GF-D8 (cell line): ENCODE measurements around the gene PPP1R8.
"Not testable (repeated sequence)": the region's sequence is repeated elsewhere in the genome, so short reads cannot be mapped to it uniquely, and the experiment has no call there.

Source experiments
- DNase-seq: peaks from one replicate; lab custom pipeline; 2025; lab: John Stamatoyannopoulos, UW

Gene PPP1R8

GRCh38 chr1:27830621-27831440, at the start of gene PPP1R8:
PPP1R8 (plus strand) TSS chr1:27830782; CDS start chr1:27830836, 54 bp downstream.
- peak; percentile 81 for DNase-seq

- no peak for DNase-seq
These were observed 47.6 kb upstream of the PPP1R8 start for GRCh38 chr1:27782950-27783349.

GRCh38 chr1:27784700-27785099, 45.9 kb upstream of the PPP1R8 start:
- no peak for DNase-seq

- no peak for DNase-seq
These were observed 44.7 kb upstream of the PPP1R8 start for GRCh38 chr1:27785781-27786455.

GRCh38 chr1:27787895-27788294, 42.7 kb upstream of the PPP1R8 start:
- DNase-seq = peak; percentile 7

GRCh38 chr1:27789540-27790041, 41.0 kb upstream of the PPP1R8 start:
- peak; percentile 74 for DNase-seq

- DNase-seq = not testable (repeated sequence)
These were observed 40.3 kb upstream of the PPP1R8 start for GRCh38 chr1:27790270-27790669.

GRCh38 chr1:27795601-27796000, 35.0 kb upstream of the PPP1R8 start:
- DNase-seq = no peak

GRCh38 chr1:27804791-27805190, 25.8 kb upstream of the PPP1R8 start:
- DNase-seq = no peak

GRCh38 chr1:27806758-27807157, 23.8 kb upstream of the PPP1R8 start:
- no peak for DNase-seq

GRCh38 chr1:27807385-27807784, 23.2 kb upstream of the PPP1R8 start:
- no peak for DNase-seq

- DNase-seq = not testable (repeated sequence)
These were observed 22.5 kb upstream of the PPP1R8 start for GRCh38 chr1:27808131-27808530.

GRCh38 chr1:27809883-27810282, 20.7 kb upstream of the PPP1R8 start:
- DNase-seq = no peak

GRCh38 chr1:27811741-27812500, 18.7 kb upstream of the PPP1R8 start:
- no peak for DNase-seq

- DNase-seq = no peak
These were observed 13.5 kb upstream of the PPP1R8 start for GRCh38 chr1:27816921-27817630.

GRCh38 chr1:27821761-27822315, 8.7 kb upstream of the PPP1R8 start:
- no peak for DNase-seq

- no peak for DNase-seq
These were observed 6.8 kb upstream of the PPP1R8 start for GRCh38 chr1:27823784-27824183.

GRCh38 chr1:27824411-27824810, 6.2 kb upstream of the PPP1R8 start:
- DNase-seq = no peak

GRCh38 chr1:27829339-27829960, 1.1 kb upstream of the PPP1R8 start:
- not testable (repeated sequence) for DNase-seq

- DNase-seq = no peak
These were observed 1.2 kb downstream of the PPP1R8 start for GRCh38 chr1:27831568-27832410.
